Thyroid gland (tissue), 4 donors: Measurements from ENCODE around the gene C17orf107. TPM values are rescaled to one million over a fixed set of nuclear protein-coding genes. Genes with fewer than 3 reads are reported as not detected.

Experiments used
- DNase-seq, 2 donors: peaks; one replicate each; pipeline ENCODE4 v3.0.0-alpha.2; 2019
- H3K27ac ChIP-seq, 3 donors: fragments of 200-600 bp; sonication (generic); 1 replicate in 2 of 3; 2 replicates in 1 of 3; pipeline ENCODE4 v1.5.1; 2016 to 2019; ENCODE audit warnings: mild to moderate bottlenecking in 1 of 3, moderate library complexity in 1 of 3
- H3K27me3 ChIP-seq: fragments of 200-600 bp; sonication (generic); one replicate; pipeline ENCODE4 v1.5.1; 2019
- H3K36me3 ChIP-seq, 2 donors: fragments of 200-600 bp; sonication (generic); one replicate each; pipeline ENCODE4 v1.5.1; 2016 to 2019
- H3K4me1 ChIP-seq, 2 donors: fragments of 200-600 bp; sonication (generic); one replicate each; pipeline ENCODE4 v1.5.1; 2017 to 2019
- H3K4me3 ChIP-seq, 3 donors: fragments of 200-600 bp; sonication (generic); replicated peaks in 1 of 3; 1 replicate in 2 of 3; 2 replicates in 1 of 3; pipeline ENCODE4 v1.5.1; 2016; ENCODE audit warnings: mild to moderate bottlenecking in 1 of 3
- H3K9me3 ChIP-seq: fragments of 200-600 bp; sonication (generic); one replicate; pipeline ENCODE4 v1.5.1; 2017
- POLR2A ChIP-seq, 2 donors: fragments of 450-650 bp; IDR thresholded peaks; one replicate each; pipeline ENCODE4 v1.6.1; 2017; ENCODE audit warnings: antibody characterized with exemption in 2 of 2, mild to moderate bottlenecking in 2 of 2, moderate library complexity in 1 of 2
- WGBS, 2 donors: methylation state at CpG; one replicate each; pipeline ENCODE4 v1.1.5; 2017; 5-methylcytosine and 5-hydroxymethylcytosine counted together
- intact Hi-C: fragments of 100-400 bp; cut with DNase I; formaldehyde crosslinking; loops from one replicate; pipeline ENCODE4 v1.15.1; 2023
- total RNA-seq, 4 donors: library from RNA; depleted of rRNA; stranded (reverse); fragments of >200 nt; gene quantifications; one replicate each; pipeline ENCODE4 v1.2.3, GENCODE V29; 2016
- TF ChIP-seq, protein P1 (sequence below), 6 experiments: fragments of 200-600 bp in 3 of 6; fragments of 450-650 bp in 3 of 6; sonication (generic) in 3 of 6; IDR thresholded peaks; one replicate each; pipeline ENCODE4 v1.5.1; 2016 to 2019; ENCODE audit warnings: antibody characterized with exemption in 6 of 6, mild to moderate bottlenecking in 2 of 6, inconsistent platforms in 1 of 6, moderate library complexity in 1 of 6

Gene C17orf107
- total RNA-seq, 4 donors from 2014 or later = 0.33 to 1.9 (median 1.3) TPM

DNA sequence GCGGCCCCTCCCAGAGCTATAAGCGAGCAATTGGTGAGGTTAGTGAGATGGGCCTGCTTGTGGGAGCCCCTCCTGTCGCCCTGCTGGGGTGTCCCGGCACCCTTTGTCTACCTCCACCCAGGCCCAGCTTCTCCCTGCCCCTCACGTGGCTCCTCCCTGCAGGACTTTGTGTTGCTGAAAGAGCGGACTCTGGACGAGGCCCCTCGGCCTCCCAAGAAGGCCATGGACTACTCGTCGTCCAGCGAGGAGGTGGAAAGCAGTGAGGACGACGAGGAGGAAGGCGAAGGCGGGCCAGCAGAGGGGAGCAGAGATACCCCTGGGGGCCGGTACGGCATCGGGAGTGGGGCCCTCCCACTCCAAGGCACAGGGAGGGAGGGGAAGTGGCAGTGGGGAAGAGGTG lies 6.1 kb upstream of the C17orf107 start:
- DNase-seq = no peak
- Histone ChIP-seq H3K4me3 (no peak overlapping the region), H3K4me1 (no peaks in the 10 kb centered on the region), H3K27me3 (no peaks in the 10 kb centered on the region), H3K27ac (no peak overlapping the region), H3K36me3 (peaks cover 56 to 63% of the 10 kb centered on the region in 2 donors), H3K9me3 (no peaks in the 10 kb centered on the region)
- 87 to 92% methylated on average over 18 of the region's 18 CpGs for WGBS, 2 donors
- intact Hi-C loops = no loop called here
- TF ChIP-seq, protein P1, sequence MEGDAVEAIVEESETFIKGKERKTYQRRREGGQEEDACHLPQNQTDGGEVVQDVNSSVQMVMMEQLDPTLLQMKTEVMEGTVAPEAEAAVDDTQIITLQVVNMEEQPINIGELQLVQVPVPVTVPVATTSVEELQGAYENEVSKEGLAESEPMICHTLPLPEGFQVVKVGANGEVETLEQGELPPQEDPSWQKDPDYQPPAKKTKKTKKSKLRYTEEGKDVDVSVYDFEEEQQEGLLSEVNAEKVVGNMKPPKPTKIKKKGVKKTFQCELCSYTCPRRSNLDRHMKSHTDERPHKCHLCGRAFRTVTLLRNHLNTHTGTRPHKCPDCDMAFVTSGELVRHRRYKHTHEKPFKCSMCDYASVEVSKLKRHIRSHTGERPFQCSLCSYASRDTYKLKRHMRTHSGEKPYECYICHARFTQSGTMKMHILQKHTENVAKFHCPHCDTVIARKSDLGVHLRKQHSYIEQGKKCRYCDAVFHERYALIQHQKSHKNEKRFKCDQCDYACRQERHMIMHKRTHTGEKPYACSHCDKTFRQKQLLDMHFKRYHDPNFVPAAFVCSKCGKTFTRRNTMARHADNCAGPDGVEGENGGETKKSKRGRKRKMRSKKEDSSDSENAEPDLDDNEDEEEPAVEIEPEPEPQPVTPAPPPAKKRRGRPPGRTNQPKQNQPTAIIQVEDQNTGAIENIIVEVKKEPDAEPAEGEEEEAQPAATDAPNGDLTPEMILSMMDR (IDR thresholded peaks at IDR 0.05) = no peak
- no peak for TF ChIP-seq POLR2A (IDR thresholded peaks at IDR 0.05)

DNA sequence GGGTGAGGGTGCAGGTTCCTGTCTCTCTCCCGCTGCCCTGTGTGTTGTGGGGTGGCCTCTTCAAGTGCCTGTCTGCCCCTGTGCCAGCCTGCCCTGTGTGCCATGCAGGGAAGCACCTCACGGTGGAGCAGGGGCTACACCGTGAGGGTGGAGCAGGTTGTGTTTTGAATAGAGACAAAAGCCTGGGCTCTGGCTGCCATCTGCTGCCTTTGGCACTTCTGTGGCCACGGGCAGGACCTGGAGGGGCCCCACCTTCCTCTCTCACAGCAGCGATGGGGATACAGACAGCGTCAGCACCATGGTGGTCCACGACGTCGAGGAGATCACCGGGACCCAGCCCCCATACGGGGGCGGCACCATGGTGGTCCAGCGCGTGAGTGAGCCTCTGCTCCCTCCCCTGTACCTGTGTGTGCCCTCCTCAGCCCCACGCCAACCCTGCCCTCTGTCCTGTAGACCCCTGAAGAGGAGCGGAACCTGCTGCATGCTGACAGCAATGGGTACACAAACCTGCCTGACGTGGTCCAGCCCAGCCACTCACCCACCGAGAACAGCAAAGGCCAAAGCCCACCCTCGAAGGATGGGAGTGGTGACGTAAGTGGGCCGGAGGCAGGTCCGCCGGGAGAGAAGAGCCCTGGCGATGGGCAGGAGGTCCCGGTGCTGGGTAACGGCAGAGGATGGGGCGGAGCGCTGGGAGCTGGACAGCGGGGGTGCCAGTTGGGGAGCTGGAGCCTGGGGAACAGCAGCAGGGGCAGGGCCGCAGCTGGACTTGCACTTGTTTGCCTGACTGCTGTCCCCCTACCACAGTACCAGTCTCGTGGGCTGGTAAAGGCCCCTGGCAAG lies 5.4 kb upstream of the C17orf107 start:
- DNase-seq = no peak
- Histone ChIP-seq H3K4me3 (no peak overlapping the region), H3K36me3 (peaks cover 55 to 63% of the 10 kb centered on the region in 2 donors), H3K4me1 (peaks cover 0 to 3% of the 10 kb centered on the region in 2 donors), H3K27ac (no peak overlapping the region), H3K9me3 (no peaks in the 10 kb centered on the region), H3K27me3 (no peaks in the 10 kb centered on the region)
- WGBS, 2 donors = 91 to 94% methylated on average over 19 to 31 of the region's 31 CpGs
- TF ChIP-seq, protein P1 (IDR thresholded peaks at IDR 0.05) = no peak
- TF ChIP-seq POLR2A (IDR thresholded peaks at IDR 0.05) = no peak
- intact Hi-C loops = no loop called here

DNA sequence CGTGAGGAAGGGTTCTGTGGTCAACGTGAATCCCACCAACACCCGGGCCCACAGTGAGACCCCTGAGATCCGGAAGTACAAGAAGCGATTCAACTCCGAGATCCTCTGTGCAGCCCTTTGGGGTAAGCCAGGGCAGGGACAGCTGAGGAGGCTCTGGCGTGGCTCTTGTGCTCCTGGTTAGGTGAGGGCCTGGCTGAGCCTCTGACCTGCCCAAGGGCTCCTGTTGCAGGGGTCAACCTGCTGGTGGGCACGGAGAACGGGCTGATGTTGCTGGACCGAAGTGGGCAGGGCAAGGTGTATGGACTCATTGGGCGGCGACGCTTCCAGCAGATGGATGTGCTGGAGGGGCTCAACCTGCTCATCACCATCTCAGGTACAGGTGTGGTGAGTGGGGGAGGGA lies 4.2 kb upstream of the C17orf107 start:
- Histone ChIP-seq H3K4me1 (peaks cover 0 to 13% of the 10 kb centered on the region in 2 donors), H3K9me3 (no peaks in the 10 kb centered on the region), H3K27ac (no peak overlapping the region), H3K27me3 (peaks cover 6% of the 10 kb centered on the region), H3K36me3 (peaks cover 53 to 60% of the 10 kb centered on the region in 2 donors), H3K4me3 (no peak overlapping the region)
- no peak for DNase-seq
- 96 to 97% methylated on average over 10 to 13 of the region's 13 CpGs for WGBS, 2 donors
- intact Hi-C loops = no loop called here
- TF ChIP-seq POLR2A (IDR thresholded peaks at IDR 0.05) = no peak
- TF ChIP-seq, protein P1 (IDR thresholded peaks at IDR 0.05) = no peak

DNA sequence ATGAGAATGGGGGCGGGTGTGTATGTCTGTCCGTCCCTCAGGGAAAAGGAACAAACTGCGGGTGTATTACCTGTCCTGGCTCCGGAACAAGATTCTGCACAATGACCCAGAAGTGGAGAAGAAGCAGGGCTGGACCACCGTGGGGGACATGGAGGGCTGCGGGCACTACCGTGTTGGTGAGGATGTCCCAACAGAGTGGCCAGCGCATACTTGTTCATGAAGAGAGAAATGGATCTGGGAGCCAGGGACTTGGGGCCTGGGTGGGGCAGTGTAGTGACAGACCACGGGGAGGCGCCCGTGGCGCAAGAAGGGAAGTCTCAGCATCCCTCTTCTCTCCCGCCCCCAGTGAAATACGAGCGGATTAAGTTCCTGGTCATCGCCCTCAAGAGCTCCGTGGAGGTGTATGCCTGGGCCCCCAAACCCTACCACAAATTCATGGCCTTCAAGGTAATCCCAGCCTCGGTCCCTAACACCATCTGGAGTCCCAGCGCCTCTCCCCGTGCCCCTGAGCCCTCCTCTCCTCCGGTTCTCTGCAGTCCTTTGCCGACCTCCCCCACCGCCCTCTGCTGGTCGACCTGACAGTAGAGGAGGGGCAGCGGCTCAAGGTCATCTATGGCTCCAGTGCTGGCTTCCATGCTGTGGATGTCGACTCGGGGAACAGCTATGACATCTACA lies 3.5 kb upstream of the C17orf107 start:
- H3K4me3 ChIP-seq = no peak overlapping the region
- H3K36me3 ChIP-seq = peaks cover 46 to 54% of the 10 kb centered on the region in 2 donors
- H3K27me3 ChIP-seq = peaks cover 8% of the 10 kb centered on the region
- peaks cover 4 to 20% of the 10 kb centered on the region in 2 donors for H3K4me1 ChIP-seq
- no peaks in the 10 kb centered on the region for H3K9me3 ChIP-seq
- intact Hi-C loops = no loop called here
- no peak for DNase-seq
- TF ChIP-seq, protein P1 (IDR thresholded peaks at IDR 0.05) = no peak
- no peak for TF ChIP-seq POLR2A (IDR thresholded peaks at IDR 0.05)
- 78 to 86% methylated on average over 24 to 26 of the region's 27 CpGs for WGBS, 2 donors
- H3K27ac ChIP-seq = no peak overlapping the region
